Raji (cell line): ENCODE results near the gene SH2D3C.

Experiments used
- POLR2A ChIP-seq: IDR thresholded peaks from 2 replicates; pipeline ENCODE4 v1.6.1; 2011; ENCODE audit warnings: low read depth, low read length, control low read depth; ENCODE audit not compliant: insufficient read depth

SH2D3C gene

GRCh38 chr9:127767909-127768331 lies 10.5 kb downstream of the SH2D3C start:
- TF ChIP-seq POLR2A: no peak

- no peak for TF ChIP-seq POLR2A
Measured at GRCh38 chr9:127767410-127767809, 11.1 kb downstream of the SH2D3C start.

GRCh38 chr9:127765418-127765817 lies 13.0 kb downstream of the SH2D3C start:
- no peak for TF ChIP-seq POLR2A

- no peak for TF ChIP-seq POLR2A
Measured at GRCh38 chr9:127763918-127764384, 14.5 kb downstream of the SH2D3C start.

- no peak for TF ChIP-seq POLR2A
Measured at GRCh38 chr9:127762111-127762676, 16.3 kb downstream of the SH2D3C start.

DNA sequence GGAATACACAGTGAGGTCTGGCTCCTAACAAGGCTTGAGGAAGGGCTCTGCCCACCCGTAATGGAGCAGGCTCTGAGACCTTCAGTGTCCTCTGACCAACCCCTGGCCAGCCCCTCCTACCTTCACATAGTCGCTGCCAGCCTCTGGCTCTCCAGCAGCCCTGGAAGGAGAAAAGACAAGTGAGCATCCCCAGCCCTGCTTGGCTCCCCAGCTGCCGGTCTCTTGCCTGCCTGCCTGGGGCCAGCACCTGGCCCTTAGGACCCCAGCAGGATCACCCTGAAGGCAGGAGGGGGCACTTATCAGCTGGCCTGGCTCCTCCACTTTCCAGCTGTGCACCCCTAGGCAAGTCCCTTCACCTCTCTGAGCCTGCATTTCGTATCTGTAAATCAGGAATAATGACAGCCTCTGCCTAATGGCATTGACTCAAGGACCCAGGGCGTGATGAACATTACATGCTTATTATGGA lies 16.9 kb downstream of the SH2D3C start:
- TF ChIP-seq POLR2A: no peak

DNA sequence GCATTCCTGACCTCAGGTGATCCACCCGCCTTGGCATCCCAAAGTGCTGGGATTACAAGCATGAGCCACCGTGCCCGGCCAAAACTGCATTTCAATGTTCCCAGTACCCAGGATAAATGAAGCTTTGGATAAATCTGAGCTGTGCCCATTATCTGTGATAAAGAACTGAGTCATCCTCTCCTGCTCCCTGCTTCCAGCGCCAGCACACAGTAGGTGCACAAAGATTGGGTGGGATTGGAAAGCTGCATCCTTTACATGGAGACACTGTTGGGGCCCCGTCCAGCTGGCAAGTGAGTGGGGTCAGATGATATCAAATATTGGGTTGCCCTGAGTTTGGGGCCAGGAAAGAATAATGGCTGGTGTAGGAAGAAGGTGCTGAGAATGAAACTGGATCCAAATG lies 17.4 kb downstream of the SH2D3C start:
- no peak for TF ChIP-seq POLR2A

- no peak for TF ChIP-seq POLR2A
Measured at GRCh38 chr9:127758843-127759242, 19.6 kb downstream of the SH2D3C start.

DNA sequence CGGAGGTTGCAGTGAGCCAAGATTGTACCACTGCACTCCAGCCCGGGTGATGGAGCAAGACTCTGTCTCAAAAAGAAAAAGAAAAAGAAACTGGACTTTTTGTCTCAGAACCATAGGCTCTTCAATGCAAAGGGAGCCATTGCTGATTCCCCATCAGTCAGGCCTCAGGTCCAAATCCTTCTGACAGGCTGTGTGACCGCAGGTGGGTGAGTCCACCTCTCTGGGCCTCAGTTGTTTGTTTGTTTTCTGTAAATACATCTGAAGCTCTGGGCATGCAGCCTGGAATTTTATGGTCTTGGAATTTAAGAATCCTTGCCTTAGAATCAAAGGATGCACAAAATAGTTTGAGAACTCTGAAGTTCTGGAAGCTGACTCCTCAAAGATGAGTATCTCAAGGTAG lies 22.2 kb downstream of the SH2D3C start:
- no peak for TF ChIP-seq POLR2A

GRCh38 chr9:127755061-127756060 lies 23.1 kb downstream of the SH2D3C start:
- TF ChIP-seq POLR2A: no peak

GRCh38 chr9:127754099-127755060 lies 24.1 kb downstream of the SH2D3C start:
- no peak for TF ChIP-seq POLR2A

- no peak for TF ChIP-seq POLR2A
Measured at GRCh38 chr9:127753622-127754021, 24.8 kb downstream of the SH2D3C start.

DNA sequence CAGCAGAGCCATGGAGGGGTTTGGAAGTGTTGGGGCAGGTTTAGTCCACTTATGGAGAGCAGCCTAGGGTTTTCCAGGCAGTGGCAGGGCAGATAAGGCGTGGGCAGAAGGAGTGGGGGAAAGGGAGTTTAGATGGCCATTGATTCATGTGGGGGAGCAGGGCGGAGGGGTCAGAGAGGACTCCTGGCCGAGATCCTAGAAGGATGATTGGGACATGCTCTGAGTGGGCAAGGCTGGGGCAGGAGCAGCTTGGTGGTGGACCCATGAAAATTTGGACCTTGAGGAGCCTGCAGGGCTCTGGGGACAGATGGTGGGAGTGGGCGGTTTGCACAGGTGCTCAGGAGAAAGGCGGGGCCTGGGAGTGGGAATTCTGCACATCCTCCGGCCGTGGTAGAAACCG lies 25.3 kb downstream of the SH2D3C start:
- no peak for TF ChIP-seq POLR2A

GRCh38 chr9:127751269-127752054 lies 27.0 kb downstream of the SH2D3C start:
- TF ChIP-seq POLR2A: no peak
